IMR-90 (cell line): ENCODE measurements around the gene P2RX7. TPM values are rescaled to one million over a fixed set of nuclear protein-coding genes. Genes with fewer than 3 reads are reported as not detected.

ENCODE experiments used
- ATAC-seq: fragments of 200-7000 bp; cut with Tn5 transposase; 2 replicates; pipeline ENCODE4 v1.9.1; 2020; ENCODE audit warnings: low read depth, mild to moderate bottlenecking, moderate library complexity
- BruUV-seq: library from RNA; stranded (reverse); fragments of 400-500 nt; replicated peaks from 2 replicates; lab custom pipeline; 2021; lab: Mats Ljungman, UMichigan
- CTCF ChIA-PET: fragments of 300-600 bp; formaldehyde crosslinking; extraction: SDS; loops from one replicate; lab custom pipeline; 2021; ENCODE audit warnings: antibody characterized with exemption; lab: Yijun Ruan, JAX
- POLR2A ChIA-PET: fragments of 300-600 bp; sonication (Branson Sonifier 250); formaldehyde crosslinking; loops from one replicate; lab custom pipeline; 2022; ENCODE audit warnings: antibody characterized with exemption; ENCODE audit not compliant: unreplicated experiment; lab: Charles Lee
- DNase-seq: peaks from one replicate; pipeline ENCODE4 v3.0.0; 2013
- H2AFZ ChIP-seq: replicated peaks from 2 replicates; pipeline ENCODE3; 2013; ENCODE audit warnings: low read length, mild to moderate bottlenecking; ENCODE audit not compliant: poor library complexity
- H2AK5ac ChIP-seq: 2 replicates; pipeline ENCODE4 v1.6.1; 2013; ENCODE audit warnings: low read depth, low read length, inconsistent platforms
- H2AK9ac ChIP-seq: replicated peaks from 2 replicates; pipeline ENCODE3; 2013; ENCODE audit warnings: mild to moderate bottlenecking, low read depth, low read length, moderate library complexity; ENCODE audit not compliant: poor library complexity
- H2BK120ac ChIP-seq: 2 replicates; pipeline ENCODE4 v1.6.1; 2013; ENCODE audit warnings: low read depth, low read length, inconsistent platforms
- H2BK15ac ChIP-seq: 3 replicates; pipeline ENCODE4 v1.6.1; 2013; ENCODE audit warnings: low read depth, low read length, inconsistent platforms
- H2BK20ac ChIP-seq: 2 replicates; pipeline ENCODE4 v1.6.1; 2013; ENCODE audit warnings: low read depth, mild to moderate bottlenecking, inconsistent platforms, low read length, moderate library complexity
- H2BK5ac ChIP-seq: 2 replicates; pipeline ENCODE4 v1.6.1; 2013; ENCODE audit warnings: mild to moderate bottlenecking, low read depth, low read length, inconsistent platforms; ENCODE audit not compliant: poor library complexity, severe bottlenecking
- H3K14ac ChIP-seq: replicated peaks from 2 replicates; pipeline ENCODE4 v1.6.1; 2013; ENCODE audit warnings: low read depth, low read length, inconsistent platforms
- H3K18ac ChIP-seq: 2 replicates; pipeline ENCODE4 v1.6.1; 2013; ENCODE audit warnings: low read depth, low read length, control low read depth
- H3K23ac ChIP-seq: 2 replicates; pipeline ENCODE4 v1.6.1; 2013; ENCODE audit warnings: low read depth, low read length, inconsistent platforms
- H3K27ac ChIP-seq: 2 replicates; pipeline ENCODE4 v1.5.1; 2013; ENCODE audit warnings: mild to moderate bottlenecking, control low read depth, low read length; ENCODE audit not compliant: insufficient read depth
- H3K27me3 ChIP-seq: 2 replicates; pipeline ENCODE4 v1.6.1; 2013; ENCODE audit warnings: low read length; ENCODE audit not compliant: control insufficient read depth, insufficient read depth
- H3K36me3 ChIP-seq: 2 replicates; pipeline ENCODE4 v1.6.1; 2013; ENCODE audit warnings: low read length, mixed read lengths; ENCODE audit not compliant: control insufficient read depth, insufficient read depth
- H3K4ac ChIP-seq: 2 replicates; pipeline ENCODE4 v1.6.1; 2013; ENCODE audit warnings: low read depth, low read length, inconsistent platforms
- H3K4me1 ChIP-seq: 2 replicates; pipeline ENCODE4 v1.6.1; 2013; ENCODE audit warnings: low read length, mixed read lengths; ENCODE audit not compliant: control insufficient read depth, insufficient read depth
- H3K4me2 ChIP-seq: 2 replicates; pipeline ENCODE4 v1.6.1; 2013; ENCODE audit warnings: low read depth, mild to moderate bottlenecking, control low read depth, low read length, moderate library complexity
- H3K4me3 ChIP-seq: 2 replicates; pipeline ENCODE4 v1.5.1; 2013; ENCODE audit warnings: low read depth, mild to moderate bottlenecking, control low read depth, low read length, moderate library complexity; ENCODE audit not compliant: insufficient read depth
- H3K56ac ChIP-seq: 2 replicates; pipeline ENCODE4 v1.6.1; 2013; ENCODE audit warnings: low read length, inconsistent platforms; ENCODE audit not compliant: insufficient read depth; ENCODE audit errors: extremely low read depth
- H3K79me1 ChIP-seq, 2 experiments: 2 replicates each; pipeline ENCODE4 v1.6.1; 2013; ENCODE audit warnings: low read length in 2 of 2, inconsistent platforms in 1 of 2, low read depth in 1 of 2
- H3K9ac ChIP-seq: 2 replicates; pipeline ENCODE4 v1.6.1; 2013; ENCODE audit warnings: low read depth, low read length, control low read depth
- H3K9me1 ChIP-seq: 2 replicates; pipeline ENCODE4 v1.6.1; 2013; ENCODE audit warnings: low read length, inconsistent platforms; ENCODE audit not compliant: insufficient read depth
- H3K9me3 ChIP-seq: 2 replicates; pipeline ENCODE4 v1.6.1; 2013; ENCODE audit warnings: low read length; ENCODE audit not compliant: control insufficient read depth, insufficient read depth
- H4K20me1 ChIP-seq: 2 replicates; pipeline ENCODE4 v1.6.1; 2013; ENCODE audit warnings: low read length, inconsistent platforms; ENCODE audit not compliant: insufficient read depth
- H4K5ac ChIP-seq: 2 replicates; pipeline ENCODE4 v1.6.1; 2013; ENCODE audit warnings: mild to moderate bottlenecking, low read depth, low read length, control low read depth
- H4K8ac ChIP-seq, 2 experiments: 2 replicates each; pipeline ENCODE4 v1.6.1; 2013; ENCODE audit warnings: low read depth in 2 of 2, low read length in 2 of 2, control low read depth in 1 of 2, inconsistent platforms in 1 of 2
- H4K91ac ChIP-seq: 2 replicates; pipeline ENCODE4 v1.6.1; 2013; ENCODE audit warnings: low read depth, low read length, inconsistent platforms; ENCODE audit not compliant: insufficient read depth
- BHLHE40 ChIP-seq: fragments of 150-350 bp; IDR thresholded peaks from 2 replicates; pipeline ENCODE4 v1.6.1; 2016; ENCODE audit warnings: mild to moderate bottlenecking, low read depth, low read length
- CEBPB ChIP-seq: IDR thresholded peaks from 2 replicates; pipeline ENCODE4 v1.6.1; 2012; ENCODE audit warnings: low read depth, low read length, improper control_type of control experiment
- CHD1 ChIP-seq: IDR thresholded peaks from 2 replicates; pipeline ENCODE4 v1.6.1; 2012; ENCODE audit warnings: low read depth, low read length, improper control_type of control experiment
- FOS ChIP-seq: fragments of 150-350 bp; IDR thresholded peaks from 2 replicates; pipeline ENCODE4 v1.6.1; 2016; ENCODE audit warnings: low read depth, low read length
- MAFK ChIP-seq: IDR thresholded peaks from 2 replicates; pipeline ENCODE4 v1.6.1; 2012; ENCODE audit warnings: low read depth, low read length, improper control_type of control experiment
- MAZ ChIP-seq: IDR thresholded peaks from 2 replicates; pipeline ENCODE4 v1.6.1; 2012; ENCODE audit warnings: low read depth, mild to moderate bottlenecking, low read length, improper control_type of control experiment, moderate library complexity, borderline replicate concordance
- MXI1 ChIP-seq: IDR thresholded peaks from 2 replicates; pipeline ENCODE4 v1.6.1; 2012; ENCODE audit warnings: low read depth, mild to moderate bottlenecking, low read length, moderate library complexity, borderline replicate concordance
- NFE2L2 ChIP-seq: fragments of 150-350 bp; IDR thresholded peaks from 2 replicates; pipeline ENCODE4 v1.6.1; 2016; ENCODE audit warnings: low read depth, mild to moderate bottlenecking, low read length
- POLR2A ChIP-seq: IDR thresholded peaks from 2 replicates; pipeline ENCODE4 v1.6.1; 2012; ENCODE audit warnings: mild to moderate bottlenecking, low read depth, low read length
- RAD21 ChIP-seq: IDR thresholded peaks from 2 replicates; pipeline ENCODE4 v1.6.1; 2012; ENCODE audit warnings: low read length, improper control_type of control experiment
- RCOR1 ChIP-seq: IDR thresholded peaks from 2 replicates; pipeline ENCODE4 v1.6.1; 2012; ENCODE audit warnings: mild to moderate bottlenecking, low read length, improper control_type of control experiment; ENCODE audit not compliant: insufficient replicate concordance
- RFX5 ChIP-seq: IDR thresholded peaks from 2 replicates; pipeline ENCODE4 v1.8.0; 2012; ENCODE audit warnings: low read depth, mild to moderate bottlenecking, low read length, moderate library complexity
- SMC3 ChIP-seq: fragments of 150-350 bp; IDR thresholded peaks from 2 replicates; pipeline ENCODE4 v1.6.1; 2016; ENCODE audit warnings: low read depth, mild to moderate bottlenecking, antibody characterized with exemption, low read length, moderate library complexity
- WGBS, 2 experiments: methylation state at CpG; one replicate each; pipeline versions ENCODE4 v1.1.5 to v1.1.7; 2013; ENCODE audit warnings: missing lambda C conversion rate in 2 of 2; ENCODE audit not compliant: insufficient read length in 1 of 2; ENCODE audit errors: extremely low coverage in 2 of 2; 5-methylcytosine and 5-hydroxymethylcytosine counted together
- dilution Hi-C: fragments of 300-500 bp; cut with HindIII; formaldehyde crosslinking; loops from one replicate; pipeline ENCODE4 v1.14.3; 2018; ENCODE audit warnings: low sequenced_read_pairs; ENCODE audit not compliant: unreplicated experiment
- in situ Hi-C: fragments of 300-500 bp; cut with MboI; formaldehyde crosslinking; loops from 3 replicates; pipeline ENCODE4 v1.14.3; 2019; ENCODE audit warnings: low sequenced_read_pairs, inconsistent platforms, mixed read lengths
- intact Hi-C: fragments of 100-400 bp; cut with micrococcal nuclease; formaldehyde crosslinking; loops from 2 replicates; pipeline ENCODE4 v1.10.0; 2022
- polyA plus RNA-seq, 3 experiments: library from polyadenylated mRNA; depleted of rRNA; stranded (reverse); fragments of >200 nt; gene quantifications; 2 replicates each; pipeline ENCODE4 v1.2.3, GENCODE V29; 2012; ENCODE audit warnings: low replicate concordance in 1 of 3
- total RNA-seq: library from RNA; depleted of rRNA; stranded (reverse); fragments of >200 nt; gene quantifications from 2 replicates; pipeline ENCODE4 v1.2.3, GENCODE V29; 2012
- TF ChIP-seq, protein P1 (sequence below): fragments of 150-350 bp; IDR thresholded peaks from 2 replicates; pipeline ENCODE4 v1.6.1; 2017; ENCODE audit warnings: mild to moderate bottlenecking, antibody characterized with exemption, low read length, low read depth
- TF ChIP-seq, protein P2 (sequence below): conservative IDR thresholded peaks from 2 replicates; pipeline ENCODE4 v1.5.1; 2012; ENCODE audit warnings: mild to moderate bottlenecking, low read depth, low read length, improper control_type of control experiment
- TF ChIP-seq, protein P3 (sequence below): fragments of 150-350 bp; IDR thresholded peaks from 2 replicates; pipeline ENCODE4 v1.6.1; 2016; ENCODE audit warnings: low read depth, mild to moderate bottlenecking, low read length, moderate library complexity, borderline replicate concordance

Gene P2RX7
- total and polyA plus RNA-seq, 2 of the 4 experiments (the other 2 are of a cell fraction): 0.07 to 0.18 TPM

DNA sequence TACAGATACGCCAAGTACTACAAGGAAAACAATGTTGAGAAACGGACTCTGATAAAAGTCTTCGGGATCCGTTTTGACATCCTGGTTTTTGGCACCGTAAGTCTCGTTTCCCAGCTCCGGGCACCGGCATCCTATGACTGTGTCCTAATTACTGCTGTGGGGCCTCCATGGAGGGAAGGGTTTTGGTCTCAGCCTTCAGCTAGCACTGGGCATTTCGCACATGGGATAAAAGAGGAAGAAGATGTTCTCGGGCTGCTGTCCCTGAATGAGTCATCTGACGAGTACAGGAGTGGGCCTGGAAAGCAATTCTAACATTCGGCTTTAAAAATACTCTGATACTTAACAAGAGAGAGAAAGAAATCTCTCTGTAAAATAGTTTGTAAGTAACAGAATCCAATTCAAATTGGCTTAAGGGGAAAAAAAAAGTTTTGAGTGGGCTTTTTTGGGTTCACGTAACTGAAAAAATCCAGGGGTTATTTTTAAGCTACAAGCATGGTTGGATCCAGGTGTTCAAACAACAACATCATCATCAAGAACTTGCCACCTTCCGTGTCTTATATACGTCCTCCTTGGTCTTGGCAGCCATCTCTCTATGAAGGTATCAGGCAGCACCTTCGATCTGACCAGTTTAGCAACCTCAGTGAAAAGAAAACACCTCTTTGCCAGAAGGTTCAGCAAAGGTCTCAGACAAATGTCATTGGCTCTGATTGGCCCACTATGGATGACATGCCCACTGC lies 42.9 kb downstream of the P2RX7 start:
- no peak overlapping the region for H2BK15ac ChIP-seq
- H4K20me1 ChIP-seq: no peaks in the 10 kb centered on the region
- BruUV-seq: no TSS peak
- no peak overlapping the region for H3K4ac ChIP-seq
- no peak overlapping the region for H2AFZ ChIP-seq
- H2AK9ac ChIP-seq: no peak overlapping the region
- no peaks in the 10 kb centered on the region for H3K9me3 ChIP-seq
- no peaks in the 10 kb centered on the region for H3K79me1 ChIP-seq
- H4K5ac ChIP-seq: no peak overlapping the region
- H3K27ac ChIP-seq: no peak overlapping the region
- H3K9me1 ChIP-seq: no peaks in the 10 kb centered on the region
- H3K4me3 ChIP-seq: no peak overlapping the region
- H4K8ac ChIP-seq: no peak overlapping the region
- ChIA-PET CTCF (no interaction called here), POLR2A (no interaction called here)
- intact Hi-C loops: no loop called here
- no peak for ATAC-seq
- H3K4me2 ChIP-seq: no peak overlapping the region
- H3K4me1 ChIP-seq: peaks cover 2% of the 10 kb centered on the region; the same call in 1 of the 2 replicates
- H3K18ac ChIP-seq: no peak overlapping the region
- H3K27me3 ChIP-seq: no peaks in the 10 kb centered on the region; the same call in 1 of the 2 replicates
- no peak for DNase-seq
- dilution Hi-C loops: no loop called here
- no peak overlapping the region for H2BK5ac ChIP-seq
- H2BK20ac ChIP-seq: no peak overlapping the region
- H4K91ac ChIP-seq: no peak overlapping the region
- H3K9ac ChIP-seq: no peak overlapping the region
- H2BK120ac ChIP-seq: no peak overlapping the region
- WGBS, 2 experiments: 77% methylated on average over 5 of the region's 16 CpGs; no CpG with 5 or more reads in 1 of the 2 experiments
- in situ Hi-C loops: no loop called here
- H2AK5ac ChIP-seq: no peak overlapping the region
- H3K36me3 ChIP-seq: no peaks in the 10 kb centered on the region
- no peak overlapping the region for H3K56ac ChIP-seq
- H3K23ac ChIP-seq: no peak overlapping the region
- TF ChIP-seq, protein P1, sequence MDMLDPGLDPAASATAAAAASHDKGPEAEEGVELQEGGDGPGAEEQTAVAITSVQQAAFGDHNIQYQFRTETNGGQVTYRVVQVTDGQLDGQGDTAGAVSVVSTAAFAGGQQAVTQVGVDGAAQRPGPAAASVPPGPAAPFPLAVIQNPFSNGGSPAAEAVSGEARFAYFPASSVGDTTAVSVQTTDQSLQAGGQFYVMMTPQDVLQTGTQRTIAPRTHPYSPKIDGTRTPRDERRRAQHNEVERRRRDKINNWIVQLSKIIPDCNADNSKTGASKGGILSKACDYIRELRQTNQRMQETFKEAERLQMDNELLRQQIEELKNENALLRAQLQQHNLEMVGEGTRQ: no peak
- TF ChIP-seq MAZ (no peak), RFX5 (no peak), SMC3 (no peak), CEBPB (no peak), BHLHE40 (no peak), MAFK (no peak), MXI1 (no peak), FOS (no peak), POLR2A (no peak), RAD21 (no peak), CHD1 (no peak), RCOR1 (no peak), NFE2L2 (no peak)
- TF ChIP-seq, protein P2, sequence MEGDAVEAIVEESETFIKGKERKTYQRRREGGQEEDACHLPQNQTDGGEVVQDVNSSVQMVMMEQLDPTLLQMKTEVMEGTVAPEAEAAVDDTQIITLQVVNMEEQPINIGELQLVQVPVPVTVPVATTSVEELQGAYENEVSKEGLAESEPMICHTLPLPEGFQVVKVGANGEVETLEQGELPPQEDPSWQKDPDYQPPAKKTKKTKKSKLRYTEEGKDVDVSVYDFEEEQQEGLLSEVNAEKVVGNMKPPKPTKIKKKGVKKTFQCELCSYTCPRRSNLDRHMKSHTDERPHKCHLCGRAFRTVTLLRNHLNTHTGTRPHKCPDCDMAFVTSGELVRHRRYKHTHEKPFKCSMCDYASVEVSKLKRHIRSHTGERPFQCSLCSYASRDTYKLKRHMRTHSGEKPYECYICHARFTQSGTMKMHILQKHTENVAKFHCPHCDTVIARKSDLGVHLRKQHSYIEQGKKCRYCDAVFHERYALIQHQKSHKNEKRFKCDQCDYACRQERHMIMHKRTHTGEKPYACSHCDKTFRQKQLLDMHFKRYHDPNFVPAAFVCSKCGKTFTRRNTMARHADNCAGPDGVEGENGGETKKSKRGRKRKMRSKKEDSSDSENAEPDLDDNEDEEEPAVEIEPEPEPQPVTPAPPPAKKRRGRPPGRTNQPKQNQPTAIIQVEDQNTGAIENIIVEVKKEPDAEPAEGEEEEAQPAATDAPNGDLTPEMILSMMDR: no peak
- TF ChIP-seq, protein P3, sequence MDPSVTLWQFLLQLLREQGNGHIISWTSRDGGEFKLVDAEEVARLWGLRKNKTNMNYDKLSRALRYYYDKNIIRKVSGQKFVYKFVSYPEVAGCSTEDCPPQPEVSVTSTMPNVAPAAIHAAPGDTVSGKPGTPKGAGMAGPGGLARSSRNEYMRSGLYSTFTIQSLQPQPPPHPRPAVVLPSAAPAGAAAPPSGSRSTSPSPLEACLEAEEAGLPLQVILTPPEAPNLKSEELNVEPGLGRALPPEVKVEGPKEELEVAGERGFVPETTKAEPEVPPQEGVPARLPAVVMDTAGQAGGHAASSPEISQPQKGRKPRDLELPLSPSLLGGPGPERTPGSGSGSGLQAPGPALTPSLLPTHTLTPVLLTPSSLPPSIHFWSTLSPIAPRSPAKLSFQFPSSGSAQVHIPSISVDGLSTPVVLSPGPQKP: no peak
- H3K14ac ChIP-seq: no peak overlapping the region
